Osteoblast (primary cell): ENCODE results near the gene TMEFF1. TPM values are rescaled to one million over a fixed set of nuclear protein-coding genes. Genes with fewer than 3 reads are reported as not detected.

Source experiments
- DNase-seq: peaks from one replicate; pipeline ENCODE4 v3.0.0; 2011; ENCODE audit warnings: low spot score, mixed read lengths; ENCODE audit not compliant: insufficient read length; ENCODE audit errors: missing footprints
- H2AFZ ChIP-seq: 2 replicates; pipeline ENCODE4 v1.6.0; 2011; ENCODE audit warnings: mild to moderate bottlenecking, low read length
- H3K27ac ChIP-seq: 2 replicates; pipeline ENCODE4 v1.5.1; 2011; ENCODE audit warnings: mild to moderate bottlenecking, low read depth, low read length, moderate library complexity
- H3K27me3 ChIP-seq: 2 replicates; pipeline ENCODE4 v1.6.0; 2012; ENCODE audit warnings: mild to moderate bottlenecking, control low read depth, inconsistent platforms, low read length, moderate library complexity; ENCODE audit not compliant: insufficient read depth
- H3K36me3 ChIP-seq: 2 replicates; pipeline ENCODE4 v1.5.1; 2011; ENCODE audit warnings: mild to moderate bottlenecking, low read length, control low read depth, moderate library complexity; ENCODE audit not compliant: insufficient read depth
- H3K4me1 ChIP-seq: 2 replicates; pipeline ENCODE4 v1.5.1; 2011; ENCODE audit warnings: mild to moderate bottlenecking, low read length, control low read depth, moderate library complexity; ENCODE audit not compliant: insufficient read depth
- H3K4me2 ChIP-seq: 2 replicates; pipeline ENCODE4 v1.6.0; 2011; ENCODE audit warnings: mild to moderate bottlenecking, low read length; ENCODE audit not compliant: insufficient read depth
- H3K4me3 ChIP-seq: fragments of 200-600 bp; sonication (generic); 3 replicates; pipeline ENCODE4 v1.5.1; 2012; ENCODE audit warnings: mild to moderate bottlenecking, low read length, inconsistent platforms; ENCODE audit not compliant: insufficient read depth
- H3K79me2 ChIP-seq: 2 replicates; pipeline ENCODE4 v1.6.0; 2012; ENCODE audit warnings: mild to moderate bottlenecking, low read length, control low read depth, inconsistent platforms; ENCODE audit not compliant: insufficient read depth
- H3K9me3 ChIP-seq: 2 replicates; pipeline ENCODE4 v1.5.1; 2011; ENCODE audit warnings: low read depth, low read length, control low read depth
- H4K20me1 ChIP-seq: 2 replicates; pipeline ENCODE4 v1.6.0; 2012; ENCODE audit warnings: mild to moderate bottlenecking, low read length, control low read depth; ENCODE audit not compliant: insufficient read depth
- total RNA-seq: library from RNA; depleted of rRNA; stranded (reverse); fragments of >200 nt; gene quantifications from 2 replicates; pipeline ENCODE4 v1.2.3, GENCODE V29; 2012
- TF ChIP-seq, protein P1 (sequence below): IDR thresholded peaks from 2 replicates; pipeline ENCODE4 v1.5.1; 2011; ENCODE audit warnings: mild to moderate bottlenecking, low read depth, low read length, moderate library complexity; ENCODE audit errors: extremely low read depth

TMEFF1 gene
- total RNA-seq, 1 donor = 0.72 TPM

DNA sequence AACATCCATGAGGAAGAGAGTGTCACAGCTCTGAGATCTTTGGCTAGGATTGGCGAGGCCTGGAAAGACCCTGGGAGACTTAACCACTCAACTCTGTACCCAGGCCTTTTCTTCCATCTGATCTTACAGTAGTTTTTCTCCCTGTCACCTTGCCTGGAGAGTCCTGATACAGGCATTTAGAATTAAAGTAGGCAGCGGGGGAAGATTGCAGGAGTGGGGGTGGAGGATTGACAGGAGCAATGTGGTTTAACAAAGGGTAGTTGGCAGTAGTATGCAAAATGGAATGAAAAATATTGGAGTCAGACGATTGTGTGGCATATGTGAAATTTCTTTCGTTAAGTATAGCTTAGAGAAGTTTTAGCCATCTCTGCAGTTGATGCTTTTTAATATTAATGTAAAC is 16.9 kb downstream of the TMEFF1 start:
- no peak for DNase-seq
- Histone ChIP-seq H3K27me3 (no peaks in the 10 kb centered on the region), H3K9me3 (no peaks in the 10 kb centered on the region), H4K20me1 (no peaks in the 10 kb centered on the region), H3K4me3 (no peak overlapping the region), H3K79me2 (no peaks in the 10 kb centered on the region), H3K4me1 (peaks cover 3% of the 10 kb centered on the region), H3K36me3 (no peaks in the 10 kb centered on the region), H3K4me2 (no peak overlapping the region), H3K27ac (no peak overlapping the region), H2AFZ (no peak overlapping the region)
- TF ChIP-seq, protein P1, sequence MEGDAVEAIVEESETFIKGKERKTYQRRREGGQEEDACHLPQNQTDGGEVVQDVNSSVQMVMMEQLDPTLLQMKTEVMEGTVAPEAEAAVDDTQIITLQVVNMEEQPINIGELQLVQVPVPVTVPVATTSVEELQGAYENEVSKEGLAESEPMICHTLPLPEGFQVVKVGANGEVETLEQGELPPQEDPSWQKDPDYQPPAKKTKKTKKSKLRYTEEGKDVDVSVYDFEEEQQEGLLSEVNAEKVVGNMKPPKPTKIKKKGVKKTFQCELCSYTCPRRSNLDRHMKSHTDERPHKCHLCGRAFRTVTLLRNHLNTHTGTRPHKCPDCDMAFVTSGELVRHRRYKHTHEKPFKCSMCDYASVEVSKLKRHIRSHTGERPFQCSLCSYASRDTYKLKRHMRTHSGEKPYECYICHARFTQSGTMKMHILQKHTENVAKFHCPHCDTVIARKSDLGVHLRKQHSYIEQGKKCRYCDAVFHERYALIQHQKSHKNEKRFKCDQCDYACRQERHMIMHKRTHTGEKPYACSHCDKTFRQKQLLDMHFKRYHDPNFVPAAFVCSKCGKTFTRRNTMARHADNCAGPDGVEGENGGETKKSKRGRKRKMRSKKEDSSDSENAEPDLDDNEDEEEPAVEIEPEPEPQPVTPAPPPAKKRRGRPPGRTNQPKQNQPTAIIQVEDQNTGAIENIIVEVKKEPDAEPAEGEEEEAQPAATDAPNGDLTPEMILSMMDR = no peak

DNA sequence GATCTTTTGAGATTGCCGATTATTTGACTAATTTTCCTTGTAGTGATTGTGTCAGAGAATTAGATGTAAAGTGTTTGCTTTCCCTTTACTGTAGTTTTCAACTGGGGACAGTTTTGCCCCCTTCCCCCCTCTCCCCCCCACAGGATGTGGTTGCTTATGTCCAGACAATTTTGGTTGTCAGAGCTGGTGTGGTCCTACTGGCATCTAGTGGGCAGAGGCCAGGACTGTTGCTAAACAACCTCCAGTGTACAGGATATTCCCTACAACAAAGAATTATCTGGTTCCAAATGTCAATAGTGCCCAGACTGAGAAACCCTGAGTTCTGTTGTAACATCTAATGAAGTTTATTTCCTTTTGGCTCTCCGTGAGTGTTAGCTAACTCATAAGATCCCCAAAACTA is 20.0 kb downstream of the TMEFF1 start:
- Histone ChIP-seq H4K20me1 (no peaks in the 10 kb centered on the region), H3K9me3 (no peaks in the 10 kb centered on the region), H2AFZ (peak overlapping the region; percentile 32), H3K4me1 (peaks cover 3% of the 10 kb centered on the region), H3K36me3 (no peaks in the 10 kb centered on the region), H3K27me3 (no peaks in the 10 kb centered on the region), H3K79me2 (no peaks in the 10 kb centered on the region), H3K4me2 (no peak overlapping the region), H3K27ac (no peak overlapping the region), H3K4me3 (no peak overlapping the region)
- TF ChIP-seq, protein P1 = peak; percentile 48
- no peak for DNase-seq

DNA sequence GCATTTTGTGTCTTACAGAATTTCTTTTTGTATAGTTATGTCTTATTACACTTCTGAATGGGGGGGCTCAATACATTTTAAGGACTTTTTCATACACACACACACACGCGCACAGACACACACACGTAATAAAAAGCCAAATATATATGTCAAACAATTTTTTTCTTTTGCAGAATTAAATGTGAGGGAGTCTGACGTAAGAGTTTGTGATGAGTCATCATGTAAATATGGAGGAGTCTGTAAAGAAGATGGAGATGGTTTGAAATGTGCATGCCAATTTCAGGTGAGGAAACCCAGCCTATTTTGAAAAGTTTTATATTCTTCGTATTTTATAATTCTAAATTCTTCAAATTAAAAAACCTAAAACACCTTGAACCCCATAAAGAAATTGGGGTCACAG is 25.6 kb downstream of the TMEFF1 start:
- Histone ChIP-seq H2AFZ (no peak overlapping the region), H3K9me3 (no peaks in the 10 kb centered on the region), H3K27ac (no peak overlapping the region), H3K36me3 (no peaks in the 10 kb centered on the region), H4K20me1 (no peaks in the 10 kb centered on the region), H3K4me1 (no peaks in the 10 kb centered on the region), H3K27me3 (no peaks in the 10 kb centered on the region), H3K4me3 (no peak overlapping the region), H3K4me2 (no peak overlapping the region), H3K79me2 (no peaks in the 10 kb centered on the region)
- TF ChIP-seq, protein P1 = no peak
- no peak for DNase-seq

DNA sequence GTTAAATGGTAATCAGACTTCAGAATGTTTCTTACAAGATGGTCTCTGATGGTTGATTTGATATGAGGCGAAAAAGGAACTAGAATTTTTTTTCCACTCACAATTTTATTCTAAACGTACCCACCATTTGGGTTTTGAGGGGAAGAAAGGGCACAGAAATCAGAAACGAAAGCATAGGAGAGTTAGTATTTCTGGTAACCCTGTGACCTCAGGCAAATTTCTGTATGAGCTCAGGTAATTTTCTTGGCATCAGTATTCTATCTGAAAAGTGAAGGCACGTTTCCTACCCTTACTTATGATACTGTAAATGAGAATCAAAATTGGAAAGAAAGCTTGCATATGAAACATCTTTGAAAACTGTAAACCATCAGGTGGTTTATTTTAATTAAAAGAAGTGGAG is 26.5 kb downstream of the TMEFF1 start:
- Histone ChIP-seq H3K4me1 (no peaks in the 10 kb centered on the region), H3K4me2 (no peak overlapping the region), H3K79me2 (no peaks in the 10 kb centered on the region), H3K27me3 (no peaks in the 10 kb centered on the region), H4K20me1 (no peaks in the 10 kb centered on the region), H2AFZ (no peak overlapping the region), H3K36me3 (no peaks in the 10 kb centered on the region), H3K4me3 (no peak overlapping the region), H3K27ac (no peak overlapping the region), H3K9me3 (no peaks in the 10 kb centered on the region)
- TF ChIP-seq, protein P1 = no peak
- no peak for DNase-seq
